ENCODE results near the gene GRXCR2.

Gene GRXCR2, protein sequence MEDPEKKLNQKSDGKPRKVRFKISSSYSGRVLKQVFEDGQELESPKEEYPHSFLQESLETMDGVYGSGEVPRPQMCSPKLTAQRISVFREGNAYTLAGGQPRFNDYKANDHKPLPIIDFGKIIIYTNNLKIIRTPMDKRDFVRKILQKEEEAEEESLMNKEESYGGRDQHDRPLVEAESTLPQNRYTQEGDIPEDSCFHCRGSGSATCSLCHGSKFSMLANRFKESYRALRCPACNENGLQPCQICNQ

DNA sequence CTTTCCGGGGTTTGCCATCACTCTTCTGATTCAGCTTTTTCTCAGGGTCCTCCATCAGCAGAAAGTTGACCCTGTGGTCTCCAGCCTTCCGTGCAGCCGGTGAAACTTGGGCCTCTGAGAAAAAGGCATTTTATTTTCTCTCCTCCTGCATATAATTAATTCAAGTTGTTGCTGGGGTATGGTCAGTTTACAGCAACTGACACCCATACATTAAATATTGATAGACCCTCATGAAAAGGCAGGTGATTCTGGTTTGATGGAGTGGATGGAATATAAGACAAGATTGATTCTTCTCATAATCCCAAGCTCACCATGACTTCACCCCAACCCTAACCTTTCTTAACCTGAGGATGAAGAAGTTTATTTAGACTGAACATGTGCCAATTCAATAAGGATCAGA, at the start of gene GRXCR2:
Gene GRXCR2 (minus strand): TSS at position 101 of the 400 bp plus-strand sequence. CDS start 46 bp downstream, at position 55.
- Histone ChIP-seq H3K27me3 (ENCODE audit: control insufficient read depth in 1 of 2, insufficient read depth in 2 of 2, low read length in 2 of 2) (no peaks in the 10 kb centered on the region), H3K4me1 (ENCODE audit: insufficient read depth, low read length) (no peaks in the 10 kb centered on the region), H3K9me3 (ENCODE audit: low read length) (no peaks in the 10 kb centered on the region), H3K4me3 (ENCODE audit: low read depth in 1 of 2, low read length in 2 of 2) (no peak within 1 kb of the TSS), H3K9ac (ENCODE audit: low read length) (no peak within 1 kb of the TSS), H3K27ac (ENCODE audit: low read depth, low read length) (no peak within 1 kb of the TSS), H3K36me3 (ENCODE audit: insufficient read depth, low read length) (no peaks in the 10 kb centered on the region)

DNA sequence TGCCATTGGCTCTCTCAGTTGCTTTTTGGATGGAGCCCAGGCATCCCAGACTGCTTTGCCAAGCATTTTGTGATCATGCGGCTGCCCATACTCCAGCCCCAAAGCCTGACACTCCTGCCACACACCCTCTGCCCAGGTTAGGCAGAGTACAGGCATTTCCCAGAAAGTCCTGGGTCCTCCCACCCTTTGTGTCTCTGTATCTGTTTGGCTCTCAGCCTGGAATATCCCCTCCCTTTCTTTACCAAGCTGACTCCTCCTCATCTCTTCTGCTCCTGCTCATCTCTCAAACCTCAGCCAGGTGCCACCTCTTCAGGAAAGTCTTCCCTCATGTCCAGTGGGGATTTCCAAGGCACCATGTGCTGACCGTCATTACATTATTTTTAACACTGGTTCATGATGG, 49.2 kb upstream of the GRXCR2 start:
- no peak overlapping the region for H3K9ac ChIP-seq (ENCODE audit: low read length)
- H3K9me3 ChIP-seq (ENCODE audit: low read length), result no peaks in the 10 kb centered on the region
- H3K27ac ChIP-seq (ENCODE audit: low read depth, low read length), result no peak overlapping the region
- H3K27me3 ChIP-seq (ENCODE audit: control insufficient read depth in 1 of 2, insufficient read depth in 2 of 2, low read length in 2 of 2), result no peaks in the 10 kb centered on the region
- no peak overlapping the region for H3K4me3 ChIP-seq (ENCODE audit: low read depth in 1 of 2, low read length in 2 of 2)
- no peaks in the 10 kb centered on the region for H3K4me1 ChIP-seq (ENCODE audit: insufficient read depth, low read length)
- no peaks in the 10 kb centered on the region for H3K36me3 ChIP-seq (ENCODE audit: insufficient read depth, low read length)

DNA sequence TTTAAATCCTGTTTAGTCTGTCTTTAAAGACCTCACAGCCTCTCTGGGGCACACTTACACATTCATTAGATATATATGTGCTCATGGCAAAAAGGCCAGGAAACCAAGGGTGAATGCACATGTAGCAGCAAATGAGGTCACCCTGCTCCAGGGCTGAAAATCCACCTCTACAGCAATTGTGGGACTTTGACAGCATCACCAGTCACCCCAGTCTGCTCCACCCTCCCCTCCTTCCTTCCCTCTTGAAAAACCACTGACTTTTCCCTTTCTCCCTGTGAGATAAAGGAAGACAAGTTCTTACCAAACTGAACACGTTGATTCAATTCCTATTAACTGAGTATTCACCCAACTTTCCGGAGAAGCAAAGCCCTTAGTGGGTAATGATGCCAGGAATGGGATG, 48.4 kb upstream of the GRXCR2 start:
- Histone ChIP-seq H3K9ac (ENCODE audit: low read length) (no peak overlapping the region), H3K27me3 (ENCODE audit: control insufficient read depth in 1 of 2, insufficient read depth in 2 of 2, low read length in 2 of 2) (no peaks in the 10 kb centered on the region), H3K27ac (ENCODE audit: low read depth, low read length) (no peak overlapping the region), H3K4me3 (ENCODE audit: low read depth in 1 of 2, low read length in 2 of 2) (no peak overlapping the region), H3K4me1 (ENCODE audit: insufficient read depth, low read length) (no peaks in the 10 kb centered on the region), H3K9me3 (ENCODE audit: low read length) (no peaks in the 10 kb centered on the region), H3K36me3 (ENCODE audit: insufficient read depth, low read length) (no peaks in the 10 kb centered on the region)

DNA sequence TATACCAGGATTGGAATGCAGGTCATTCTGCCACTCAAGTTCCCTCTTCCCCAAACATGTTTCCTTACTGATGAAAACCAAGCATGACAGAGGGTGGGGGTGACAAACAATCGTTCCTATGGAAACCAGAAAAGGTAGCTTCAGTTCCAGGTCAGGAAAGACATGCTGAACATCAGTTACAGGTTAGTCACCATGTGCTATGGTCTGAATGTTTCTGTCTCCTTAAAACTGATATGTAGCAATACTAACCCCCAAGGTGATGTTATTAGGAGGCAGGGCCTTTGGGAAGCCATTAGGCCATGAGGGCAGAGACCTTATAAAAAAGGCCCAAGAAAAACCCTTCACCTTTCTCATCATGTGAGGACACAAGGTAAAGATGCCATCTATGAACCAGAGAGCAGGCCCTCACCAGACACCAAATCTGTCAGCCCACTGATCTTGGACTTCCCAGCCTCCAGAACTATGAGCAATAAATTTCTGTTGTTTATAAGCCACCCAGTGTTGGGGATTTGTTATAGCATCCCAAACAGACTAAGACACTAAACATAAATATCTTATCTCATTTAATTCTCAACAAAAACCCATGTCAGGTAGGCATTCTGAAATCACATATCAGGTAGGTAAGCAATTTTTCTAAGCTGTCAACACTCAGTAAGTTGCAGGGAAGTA, 47.9 kb upstream of the GRXCR2 start:
- Histone ChIP-seq H3K9ac (ENCODE audit: low read length) (no peak overlapping the region), H3K4me1 (ENCODE audit: insufficient read depth, low read length) (no peaks in the 10 kb centered on the region), H3K27ac (ENCODE audit: low read depth, low read length) (no peak overlapping the region), H3K4me3 (ENCODE audit: low read depth in 1 of 2, low read length in 2 of 2) (no peak overlapping the region), H3K36me3 (ENCODE audit: insufficient read depth, low read length) (no peaks in the 10 kb centered on the region), H3K27me3 (ENCODE audit: control insufficient read depth in 1 of 2, insufficient read depth in 2 of 2, low read length in 2 of 2) (no peaks in the 10 kb centered on the region), H3K9me3 (ENCODE audit: low read length) (no peaks in the 10 kb centered on the region)

DNA sequence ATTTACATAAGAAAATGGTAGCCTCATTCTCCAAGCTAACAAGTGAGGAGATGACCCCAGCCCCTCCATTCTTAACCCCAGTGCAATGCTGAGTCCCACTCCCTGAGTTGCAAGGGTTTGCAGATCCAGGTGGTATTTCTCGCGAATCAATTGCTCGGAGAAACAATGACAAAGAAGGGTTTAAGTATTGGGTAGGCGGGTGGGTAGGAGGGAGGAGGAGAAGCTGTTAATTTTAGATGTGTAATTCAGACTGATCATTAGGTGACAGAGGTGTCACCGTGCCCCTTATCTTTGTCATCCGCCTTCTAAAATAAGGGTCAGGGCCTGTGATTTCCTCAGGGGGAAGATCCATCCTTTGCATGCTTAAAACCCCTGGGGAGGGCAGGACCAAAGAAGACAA, 46.6 kb upstream of the GRXCR2 start:
- no peak overlapping the region for H3K27ac ChIP-seq (ENCODE audit: low read depth, low read length)
- H3K4me1 ChIP-seq (ENCODE audit: insufficient read depth, low read length), result no peaks in the 10 kb centered on the region
- no peaks in the 10 kb centered on the region for H3K9me3 ChIP-seq (ENCODE audit: low read length)
- no peaks in the 10 kb centered on the region for H3K36me3 ChIP-seq (ENCODE audit: insufficient read depth, low read length)
- H3K9ac ChIP-seq (ENCODE audit: low read length), result no peak overlapping the region
- no peak overlapping the region for H3K4me3 ChIP-seq (ENCODE audit: low read depth in 1 of 2, low read length in 2 of 2)
- H3K27me3 ChIP-seq (ENCODE audit: control insufficient read depth in 1 of 2, insufficient read depth in 2 of 2, low read length in 2 of 2), result no peaks in the 10 kb centered on the region

DNA sequence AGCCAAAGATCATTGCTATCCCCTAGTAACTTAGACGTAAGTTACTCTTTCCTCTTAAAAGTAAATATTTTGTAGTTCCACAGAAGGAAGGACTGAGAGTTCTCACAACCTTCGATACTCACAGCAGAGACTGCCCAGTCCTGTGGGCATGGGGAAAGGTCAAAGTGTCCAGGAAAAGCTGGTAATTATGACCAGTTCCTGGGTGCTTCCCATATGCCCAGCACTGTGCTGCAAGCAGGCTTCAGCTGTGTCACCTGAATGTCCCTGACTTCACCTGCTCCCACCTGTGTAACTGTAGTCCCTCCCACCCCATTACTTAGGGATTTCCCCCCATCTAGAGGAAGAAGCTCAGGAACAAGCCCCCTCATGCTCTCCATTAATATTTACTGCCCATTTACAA, 45.6 kb upstream of the GRXCR2 start:
- no peaks in the 10 kb centered on the region for H3K4me1 ChIP-seq (ENCODE audit: insufficient read depth, low read length)
- no peaks in the 10 kb centered on the region for H3K36me3 ChIP-seq (ENCODE audit: insufficient read depth, low read length)
- no peaks in the 10 kb centered on the region for H3K27me3 ChIP-seq (ENCODE audit: control insufficient read depth in 1 of 2, insufficient read depth in 2 of 2, low read length in 2 of 2)
- no peak overlapping the region for H3K27ac ChIP-seq (ENCODE audit: low read depth, low read length)
- H3K9ac ChIP-seq (ENCODE audit: low read length), result no peak overlapping the region
- no peaks in the 10 kb centered on the region for H3K9me3 ChIP-seq (ENCODE audit: low read length)
- H3K4me3 ChIP-seq (ENCODE audit: low read depth in 1 of 2, low read length in 2 of 2), result no peak overlapping the region

DNA sequence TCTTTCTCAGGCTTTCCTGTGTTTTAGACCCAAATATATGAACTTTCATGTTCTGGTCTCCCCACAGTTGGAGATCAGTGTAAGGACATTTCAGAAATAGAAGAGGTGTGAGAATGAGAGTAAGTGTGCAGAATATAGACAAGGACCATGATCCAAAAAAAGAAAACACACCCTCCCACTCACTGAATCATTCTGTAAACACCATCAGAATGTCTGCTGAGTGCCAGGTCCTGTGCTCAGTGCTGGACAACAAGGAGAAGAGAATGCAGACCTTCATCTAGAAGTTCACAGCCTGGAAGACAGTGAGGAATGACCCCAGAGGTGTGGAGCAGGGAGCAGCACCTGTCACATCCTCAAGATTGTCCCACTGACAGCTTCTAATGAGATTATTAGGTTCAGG, 44.5 kb upstream of the GRXCR2 start:
- no peaks in the 10 kb centered on the region for H3K4me1 ChIP-seq (ENCODE audit: insufficient read depth, low read length)
- H3K36me3 ChIP-seq (ENCODE audit: insufficient read depth, low read length), result no peaks in the 10 kb centered on the region
- no peak overlapping the region for H3K27ac ChIP-seq (ENCODE audit: low read depth, low read length)
- no peak overlapping the region for H3K9ac ChIP-seq (ENCODE audit: low read length)
- no peaks in the 10 kb centered on the region for H3K27me3 ChIP-seq (ENCODE audit: control insufficient read depth in 1 of 2, insufficient read depth in 2 of 2, low read length in 2 of 2)
- no peaks in the 10 kb centered on the region for H3K9me3 ChIP-seq (ENCODE audit: low read length)
- H3K4me3 ChIP-seq (ENCODE audit: low read depth in 1 of 2, low read length in 2 of 2), result no peak overlapping the region

DNA sequence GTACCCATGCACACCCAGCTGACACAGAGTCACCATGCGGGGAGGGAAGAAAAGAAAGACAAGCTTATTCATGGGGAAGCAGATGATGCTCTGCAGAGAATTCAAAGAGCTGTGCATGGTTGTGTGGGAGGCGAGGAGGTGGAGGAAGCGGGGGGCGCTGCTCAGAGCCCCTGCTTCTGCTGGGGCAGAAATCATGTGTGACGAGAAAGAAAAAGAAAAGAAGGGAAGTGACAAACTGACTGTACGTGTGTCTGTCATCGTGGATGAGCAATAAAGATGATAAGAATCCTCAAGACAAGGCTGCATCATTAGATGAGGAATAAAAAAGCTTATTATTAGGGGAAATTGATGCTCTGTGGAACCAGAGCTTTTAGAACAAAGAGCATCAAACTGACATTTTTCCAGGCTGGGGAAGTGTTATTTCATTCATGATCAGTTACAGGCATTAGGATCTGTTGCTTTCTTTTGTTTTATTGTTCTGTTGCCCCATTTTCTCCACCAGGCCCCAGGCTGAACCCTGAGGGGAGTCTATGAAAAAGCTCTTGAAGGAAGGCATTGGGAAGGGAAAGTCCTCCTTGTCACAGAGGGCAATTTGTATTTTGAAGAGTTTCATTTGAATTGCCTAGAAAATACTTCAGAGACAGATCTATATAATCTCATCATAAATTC, 43.3 kb upstream of the GRXCR2 start:
- H3K4me1 ChIP-seq (ENCODE audit: insufficient read depth, low read length), result no peaks in the 10 kb centered on the region
- no peak overlapping the region for H3K9ac ChIP-seq (ENCODE audit: low read length)
- no peak overlapping the region for H3K27ac ChIP-seq (ENCODE audit: low read depth, low read length)
- H3K27me3 ChIP-seq (ENCODE audit: control insufficient read depth in 1 of 2, insufficient read depth in 2 of 2, low read length in 2 of 2), result no peaks in the 10 kb centered on the region
- no peaks in the 10 kb centered on the region for H3K9me3 ChIP-seq (ENCODE audit: low read length)
- H3K4me3 ChIP-seq (ENCODE audit: low read depth in 1 of 2, low read length in 2 of 2), result no peak overlapping the region
- H3K36me3 ChIP-seq (ENCODE audit: insufficient read depth, low read length), result no peaks in the 10 kb centered on the region

DNA sequence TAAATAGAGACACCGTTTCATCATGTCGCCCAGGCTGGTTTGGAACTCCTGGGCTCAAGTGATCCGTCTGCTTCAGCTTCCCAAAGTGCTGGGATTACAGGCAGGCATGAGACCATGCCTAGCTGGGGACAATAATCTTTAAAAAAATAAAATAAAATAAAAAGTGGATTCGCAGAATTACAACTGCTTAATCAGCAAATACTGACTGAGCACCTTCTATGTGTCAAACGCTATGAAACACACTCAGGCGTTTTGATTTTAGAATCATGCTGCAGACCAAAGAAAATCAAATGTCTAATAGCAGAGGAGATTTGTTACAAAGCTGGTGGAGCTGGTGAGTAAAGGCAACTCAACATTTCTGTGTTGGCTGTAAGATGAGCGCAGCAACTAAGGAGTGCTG, 40.9 kb upstream of the GRXCR2 start:
- H3K9ac ChIP-seq (ENCODE audit: low read length), result no peak overlapping the region
- no peak overlapping the region for H3K27ac ChIP-seq (ENCODE audit: low read depth, low read length)
- no peaks in the 10 kb centered on the region for H3K4me1 ChIP-seq (ENCODE audit: insufficient read depth, low read length)
- H3K27me3 ChIP-seq (ENCODE audit: control insufficient read depth in 1 of 2, insufficient read depth in 2 of 2, low read length in 2 of 2), result no peaks in the 10 kb centered on the region
- no peaks in the 10 kb centered on the region for H3K9me3 ChIP-seq (ENCODE audit: low read length)
- H3K4me3 ChIP-seq (ENCODE audit: low read depth in 1 of 2, low read length in 2 of 2), result no peak overlapping the region
- H3K36me3 ChIP-seq (ENCODE audit: insufficient read depth, low read length), result no peaks in the 10 kb centered on the region

DNA sequence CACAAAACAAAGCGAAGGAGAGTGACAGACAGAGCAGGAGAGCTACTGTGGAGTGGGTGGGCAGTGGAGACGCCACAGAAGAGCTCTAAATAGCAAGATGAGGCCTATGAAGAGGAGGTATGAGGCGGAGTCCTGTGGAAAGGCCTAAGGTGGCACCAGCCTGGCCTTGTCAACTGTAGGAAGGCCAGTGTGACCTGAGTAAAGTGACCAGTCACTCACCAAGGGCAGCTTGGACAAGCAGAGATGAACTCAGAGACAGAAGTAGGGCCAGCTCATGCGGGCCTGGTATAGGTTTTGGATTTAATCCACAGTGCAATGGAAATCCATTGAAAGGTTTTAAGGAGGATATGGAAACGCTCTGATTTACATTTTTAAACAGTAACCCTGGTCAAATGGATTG, 39.8 kb upstream of the GRXCR2 start:
- H3K4me1 ChIP-seq (ENCODE audit: insufficient read depth, low read length), result no peaks in the 10 kb centered on the region
- H3K27ac ChIP-seq (ENCODE audit: low read depth, low read length), result no peak overlapping the region
- no peak overlapping the region for H3K9ac ChIP-seq (ENCODE audit: low read length)
- no peaks in the 10 kb centered on the region for H3K9me3 ChIP-seq (ENCODE audit: low read length)
- no peaks in the 10 kb centered on the region for H3K36me3 ChIP-seq (ENCODE audit: insufficient read depth, low read length)
- no peak overlapping the region for H3K4me3 ChIP-seq (ENCODE audit: low read depth in 1 of 2, low read length in 2 of 2)
- H3K27me3 ChIP-seq (ENCODE audit: control insufficient read depth in 1 of 2, insufficient read depth in 2 of 2, low read length in 2 of 2), result no peaks in the 10 kb centered on the region

DNA sequence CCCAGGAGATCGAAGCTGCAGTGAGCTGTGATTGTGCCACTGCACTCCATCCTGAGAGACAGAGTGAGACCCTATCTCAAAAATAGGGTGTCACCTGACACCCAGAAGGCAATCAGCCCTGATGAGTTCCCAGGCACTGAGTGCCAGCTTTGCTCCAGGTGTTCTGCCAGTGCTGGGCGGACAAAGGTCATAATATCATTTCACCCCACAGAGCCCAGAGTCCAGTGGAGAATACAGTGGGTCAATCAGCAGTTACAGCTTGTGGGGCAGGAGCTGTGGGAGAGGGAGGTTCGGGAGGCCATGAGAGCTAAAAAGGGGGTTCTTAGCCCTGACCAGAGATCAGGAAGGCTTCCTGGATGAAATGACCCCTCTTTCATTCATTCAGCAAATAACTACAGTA, 39.2 kb upstream of the GRXCR2 start:
- H3K9ac ChIP-seq (ENCODE audit: low read length), result no peak overlapping the region
- no peaks in the 10 kb centered on the region for H3K36me3 ChIP-seq (ENCODE audit: insufficient read depth, low read length)
- H3K4me3 ChIP-seq (ENCODE audit: low read depth in 1 of 2, low read length in 2 of 2), result no peak overlapping the region
- H3K9me3 ChIP-seq (ENCODE audit: low read length), result no peaks in the 10 kb centered on the region
- no peaks in the 10 kb centered on the region for H3K4me1 ChIP-seq (ENCODE audit: insufficient read depth, low read length)
- no peak overlapping the region for H3K27ac ChIP-seq (ENCODE audit: low read depth, low read length)
- H3K27me3 ChIP-seq (ENCODE audit: control insufficient read depth in 1 of 2, insufficient read depth in 2 of 2, low read length in 2 of 2), result no peaks in the 10 kb centered on the region

All from muscle layer of colon (tissue), 2 donors.